CD4-positive, alpha-beta T cell (primary cell): Measurements from ENCODE around the gene DNAJB6. TPM values are rescaled to one million over a fixed set of nuclear protein-coding genes. Genes with fewer than 3 reads are reported as not detected.

ENCODE experiments used
- ATAC-seq: fragments of 200-7000 bp; cut with Tn5 transposase; one replicate; pipeline ENCODE4 v1.10.0; 2022; ENCODE audit warnings: mild to moderate bottlenecking; ENCODE audit not compliant: poor library complexity
- CTCF ChIA-PET: fragments of 350-600 bp; sonication (Branson Sonifier 250); formaldehyde crosslinking; loops from one replicate; lab custom pipeline; 2021; ENCODE audit warnings: antibody characterized with exemption, inconsistent platforms; lab: Charles Lee
- POLR2A ChIA-PET: fragments of 350-600 bp; sonication (Branson Sonifier 250); formaldehyde crosslinking; loops from one replicate; lab custom pipeline; 2021; ENCODE audit warnings: antibody characterized with exemption, inconsistent platforms; lab: Charles Lee
- DNase-seq, 14 experiments: peaks; one replicate each; pipeline ENCODE4 v3.0.0-alpha.2; 2013 to 2020; ENCODE audit warnings: mixed read lengths in 2 of 14
- H3K27ac ChIP-seq, 2 donors: one replicate each; pipeline versions ENCODE4 v1.5.1 to v1.7.0; 2013; ENCODE audit warnings: low read length in 2 of 2, low read depth in 1 of 2, mild to moderate bottlenecking in 1 of 2
- H3K27me3 ChIP-seq, 2 experiments: 1 replicate in 1 of 2; 2 replicates in 1 of 2; pipeline versions ENCODE4 v1.6.1 to v1.7.0; 2013; ENCODE audit warnings: low read length in 2 of 2, control low read depth in 1 of 2, mild to moderate bottlenecking in 1 of 2, moderate library complexity in 1 of 2; ENCODE audit not compliant: insufficient read depth in 2 of 2, control insufficient read depth in 1 of 2
- H3K36me3 ChIP-seq: one replicate; pipeline ENCODE4 v1.6.1; 2013; ENCODE audit warnings: low read length, control low read depth; ENCODE audit not compliant: insufficient read depth
- H3K4me1 ChIP-seq: one replicate; pipeline ENCODE4 v1.6.1; 2013; ENCODE audit warnings: low read length, control low read depth; ENCODE audit not compliant: insufficient read depth
- H3K4me3 ChIP-seq: one replicate; pipeline ENCODE4 v1.5.1; 2013; ENCODE audit warnings: mild to moderate bottlenecking, low read length, moderate library complexity
- H3K9me3 ChIP-seq, 2 experiments: 1 replicate in 1 of 2; 2 replicates in 1 of 2; pipeline versions ENCODE4 v1.6.1 to v1.7.0; 2013; ENCODE audit warnings: low read length in 2 of 2, mild to moderate bottlenecking in 2 of 2, control low read depth in 1 of 2, moderate library complexity in 1 of 2; ENCODE audit not compliant: control insufficient read depth in 1 of 2, insufficient read depth in 1 of 2
- H3K27ac Mint-ChIP-seq: one replicate; pipeline ENCODE4 v1.8.0; 2020; ENCODE audit warnings: mixed read lengths
- H3K27me3 Mint-ChIP-seq: one replicate; pipeline ENCODE4 v1.8.0; 2021; ENCODE audit warnings: mixed read lengths
- H3K36me3 Mint-ChIP-seq: one replicate; pipeline ENCODE4 v1.8.0; 2021; ENCODE audit warnings: low read depth, mixed read lengths
- H3K4me1 Mint-ChIP-seq: one replicate; pipeline ENCODE4 v1.8.0; 2021; ENCODE audit warnings: low read depth, mixed read lengths
- H3K4me3 Mint-ChIP-seq: one replicate; pipeline ENCODE4 v1.8.0; 2020; ENCODE audit warnings: mild to moderate bottlenecking, mixed read lengths
- H3K9me3 Mint-ChIP-seq: one replicate; pipeline ENCODE4 v1.8.0; 2020; ENCODE audit warnings: mixed read lengths
- CTCF ChIP-seq: fragments of 200-600 bp; IDR thresholded peaks from one replicate; pipeline ENCODE4 v1.8.0; 2022; ENCODE audit warnings: antibody characterized with exemption, mild to moderate bottlenecking
- intact Hi-C, 2 experiments: fragments of 100-400 bp; cut with DNase I in 1 of 2; cut with micrococcal nuclease in 1 of 2; formaldehyde crosslinking; loops; one replicate each; pipeline versions ENCODE4 v1.15.1 to v1.9.0; 2023 to 2025; cut with DNase I, micrococcal nuclease
- total RNA-seq, 174 experiments: library from RNA in 2 of 174; stranded (reverse) in 2 of 174; gene quantifications; one replicate each; pipeline ENCODE4 v1.2.3 and lab custom pipeline; 2021 to 2026

DNAJB6 gene
- total RNA-seq, 2 experiments from 2014 or later: 232 to 242 TPM

- ChIA-PET POLR2A (interaction anchor here (1.0 kb wide), 1 partner anchor 40 kb away, joined by 4 read pairs; no protein-coding TSS in a partner anchor), CTCF (no interaction called here)
- Mint-ChIP-seq H3K36me3 (no peaks in the 10 kb centered on the region), H3K9me3 (no peaks in the 10 kb centered on the region), H3K27me3 (no peaks in the 10 kb centered on the region), H3K27ac (no peak overlapping the region), H3K4me1 (peaks cover 11% of the 10 kb centered on the region), H3K4me3 (no peak overlapping the region)
- intact Hi-C loops: loop anchor here (5.0 to 10.0 kb wide), 7 partner anchors 42 to 284 kb away; no protein-coding TSS in a partner anchor
- peaks cover 11% of the 10 kb centered on the region for H3K4me1 ChIP-seq
- H3K4me3 ChIP-seq: no peak overlapping the region
- H3K9me3 ChIP-seq: peaks cover 0 to 13% of the 10 kb centered on the region in 2 experiments
- TF ChIP-seq CTCF: no peak
- no peaks in the 10 kb centered on the region for H3K36me3 ChIP-seq
- DNase-seq: no peak
- no peak overlapping the region for H3K27ac ChIP-seq
- no peak for ATAC-seq
- H3K27me3 ChIP-seq: no peaks in the 10 kb centered on the region
Observed at GRCh38 chr7:157430721-157431120, 93.9 kb downstream of the DNAJB6 start.

- no peak for TF ChIP-seq CTCF
- H3K4me1 Mint-ChIP-seq: peaks cover 11% of the 10 kb centered on the region
- peaks cover 0 to 12% of the 10 kb centered on the region in 2 experiments for H3K9me3 ChIP-seq
- H3K4me3 ChIP-seq: no peak overlapping the region
- no peak for ATAC-seq
- peak in 1 of 14 experiments; percentile 32 for DNase-seq
- no peaks in the 10 kb centered on the region for H3K27me3 ChIP-seq
- POLR2A ChIA-PET: interaction anchor here (1.0 to 1.4 kb wide), 2 partner anchors 40 to 59 kb away, joined by 4 read pairs; no protein-coding TSS in a partner anchor
- no peaks in the 10 kb centered on the region for H3K9me3 Mint-ChIP-seq
- peaks cover 11% of the 10 kb centered on the region for H3K4me1 ChIP-seq
- H3K4me3 Mint-ChIP-seq: no peak overlapping the region
- H3K36me3 ChIP-seq: no peaks in the 10 kb centered on the region
- H3K27me3 Mint-ChIP-seq: no peaks in the 10 kb centered on the region
- intact Hi-C loops: loop anchor here (5.0 to 10.0 kb wide), 7 partner anchors 41 to 283 kb away; no protein-coding TSS in a partner anchor
- no peak overlapping the region for H3K27ac Mint-ChIP-seq
- CTCF ChIA-PET: no interaction called here
- no peaks in the 10 kb centered on the region for H3K36me3 Mint-ChIP-seq
- H3K27ac ChIP-seq: no peak overlapping the region
Observed at GRCh38 chr7:157431173-157431950, 94.6 kb downstream of the DNAJB6 start.

GRCh38 chr7:157431951-157432540 lies 95.2 kb downstream of the DNAJB6 start:
- Mint-ChIP-seq H3K27me3 (no peaks in the 10 kb centered on the region), H3K36me3 (no peaks in the 10 kb centered on the region), H3K4me1 (peaks cover 11% of the 10 kb centered on the region), H3K9me3 (no peaks in the 10 kb centered on the region), H3K4me3 (peak overlapping the region; percentile 56), H3K27ac (no peak overlapping the region)
- Histone ChIP-seq H3K27me3 (no peaks in the 10 kb centered on the region), H3K4me3 (no peak overlapping the region), H3K36me3 (no peaks in the 10 kb centered on the region), H3K27ac (no peak overlapping the region), H3K9me3 (peaks cover 0 to 6% of the 10 kb centered on the region in 2 experiments), H3K4me1 (peaks cover 11% of the 10 kb centered on the region)
- no peak for TF ChIP-seq CTCF
- ATAC-seq (no peak), DNase-seq (peak in 1 of 14 experiments; percentile 26)
- CTCF ChIA-PET: no interaction called here
- intact Hi-C loops: loop anchor here (5.0 to 10.0 kb wide), 7 partner anchors 40 to 283 kb away; no protein-coding TSS in a partner anchor
- POLR2A ChIA-PET: interaction anchor here (1.0 to 1.4 kb wide), 4 partner anchors 13 to 58 kb away, joined by 3 to 9 read pairs (median 4); no protein-coding TSS in a partner anchor
